Stimulated activated naive B cell treated with anti-CD40 and anti-IgM and Interleukin-4, amounts not matched to agents 10 μg/mL and 1 μg/mL and 100 μg/mL, for 72 hours (primary cell): ENCODE data around the gene CTPS2.

Experiments used
- ATAC-seq, 2 donors: fragments of 150-1000 bp; cut with Tn5 transposase; replicated peaks; 2 replicates each; pipeline ENCODE4 v1.10.0; 2021; ENCODE audit warnings: moderate library complexity in 1 of 2
- DNase-seq: peaks from one replicate; pipeline ENCODE4 v3.0.0; 2021
- H3K27ac Mint-ChIP-seq: one replicate; pipeline ENCODE4 v1.8.0; 2022; ENCODE audit warnings: mild to moderate bottlenecking, mixed read lengths
- H3K27me3 Mint-ChIP-seq, 2 donors: one replicate each; pipeline ENCODE4 v1.8.0; 2022; ENCODE audit warnings: mixed read lengths in 2 of 2
- H3K36me3 Mint-ChIP-seq, 2 donors: one replicate each; pipeline ENCODE4 v1.8.0; 2022; ENCODE audit warnings: mixed read lengths in 2 of 2, mild to moderate bottlenecking in 1 of 2
- H3K4me1 Mint-ChIP-seq, 2 donors: one replicate each; pipeline ENCODE4 v1.8.0; 2022; ENCODE audit warnings: mixed read lengths in 2 of 2, mild to moderate bottlenecking in 1 of 2
- H3K4me3 Mint-ChIP-seq, 2 donors: one replicate each; pipeline ENCODE4 v1.8.0; 2022; ENCODE audit warnings: mild to moderate bottlenecking in 2 of 2, mixed read lengths in 2 of 2, moderate library complexity in 1 of 2
- H3K9me3 Mint-ChIP-seq, 2 donors: one replicate each; pipeline ENCODE4 v1.8.0; 2022; ENCODE audit warnings: mixed read lengths in 2 of 2, mild to moderate bottlenecking in 1 of 2

CTPS2 gene

GRCh38 chrX:16658284-16658683 lies 54.2 kb downstream of the CTPS2 start:
- ATAC-seq (no peak), DNase-seq (no peak)
- H3K36me3 Mint-ChIP-seq, result peaks cover 0 to 4% of the 10 kb centered on the region in 2 donors
- H3K27ac Mint-ChIP-seq, result no peak overlapping the region
- no peaks in the 10 kb centered on the region for H3K27me3 Mint-ChIP-seq
- H3K4me1 Mint-ChIP-seq, result no peaks in the 10 kb centered on the region
- H3K4me3 Mint-ChIP-seq, result no peak overlapping the region
- H3K9me3 Mint-ChIP-seq, result no peaks in the 10 kb centered on the region

- DNase-seq, result no peak
These were observed 58.4 kb downstream of the CTPS2 start for GRCh38 chrX:16654093-16654492.

GRCh38 chrX:16653424-16653823 lies 59.0 kb downstream of the CTPS2 start:
- H3K27me3 Mint-ChIP-seq, result no peaks in the 10 kb centered on the region
- ATAC-seq (no peak), DNase-seq (no peak)
- H3K36me3 Mint-ChIP-seq, result peaks cover 2 to 3% of the 10 kb centered on the region in 2 donors
- H3K9me3 Mint-ChIP-seq, result no peaks in the 10 kb centered on the region
- H3K4me1 Mint-ChIP-seq, result no peaks in the 10 kb centered on the region
- H3K4me3 Mint-ChIP-seq, result no peak overlapping the region
- no peak overlapping the region for H3K27ac Mint-ChIP-seq

More at GRCh38 chrX:16654093-16654492, 58.4 kb downstream of the CTPS2 start:
- Mint-ChIP-seq H3K27me3 (no peaks in the 10 kb centered on the region), H3K27ac (no peak overlapping the region), H3K4me3 (no peak overlapping the region), H3K36me3 (peaks cover 3% of the 10 kb centered on the region in 2 donors), H3K9me3 (no peaks in the 10 kb centered on the region), H3K4me1 (no peaks in the 10 kb centered on the region)
- ATAC-seq, result no peak

- Mint-ChIP-seq H3K27ac (no peak overlapping the region), H3K27me3 (no peaks in the 10 kb centered on the region), H3K4me3 (no peak overlapping the region), H3K4me1 (no peaks in the 10 kb centered on the region), H3K36me3 (peaks cover 4 to 7% of the 10 kb centered on the region in 2 donors), H3K9me3 (no peaks in the 10 kb centered on the region)
- DNase-seq (no peak), ATAC-seq (no peak)
These were observed 61.0 kb downstream of the CTPS2 start for GRCh38 chrX:16651391-16652024.

- H3K4me1 Mint-ChIP-seq, result no peaks in the 10 kb centered on the region
- H3K4me3 Mint-ChIP-seq, result no peak within 1 kb of the TSS
- H3K27me3 Mint-ChIP-seq, result no peaks in the 10 kb centered on the region
- DNase-seq (no peak), ATAC-seq (no peak)
- no peak within 1 kb of the TSS for H3K27ac Mint-ChIP-seq
- no peaks in the 10 kb centered on the region for H3K9me3 Mint-ChIP-seq
- H3K36me3 Mint-ChIP-seq, result peaks cover 4 to 7% of the 10 kb centered on the region in 2 donors
These were observed 62.6 kb downstream of the CTPS2 start, which contains the start of gene S100G for GRCh38 chrX:16649858-16650257. TSS of gene S100G (plus strand) at chrX:16650158. CDS start at chrX:16651007, 849 bp downstream.

- H3K4me1 Mint-ChIP-seq, result no peaks in the 10 kb centered on the region
- DNase-seq (no peak), ATAC-seq (no peak)
- no peaks in the 10 kb centered on the region for H3K27me3 Mint-ChIP-seq
- H3K4me3 Mint-ChIP-seq, result no peak overlapping the region
- H3K27ac Mint-ChIP-seq, result no peak overlapping the region
- H3K9me3 Mint-ChIP-seq, result no peaks in the 10 kb centered on the region
- H3K36me3 Mint-ChIP-seq, result peaks cover 4% of the 10 kb centered on the region in 2 donors
These were observed 65.9 kb downstream of the CTPS2 start for GRCh38 chrX:16646366-16647138.

GRCh38 chrX:16643176-16643575 lies 69.3 kb downstream of the CTPS2 start:
- H3K4me3 Mint-ChIP-seq, result no peak overlapping the region
- no peaks in the 10 kb centered on the region for H3K4me1 Mint-ChIP-seq
- ATAC-seq, result no peak
- no peaks in the 10 kb centered on the region for H3K9me3 Mint-ChIP-seq
- no peak overlapping the region for H3K27ac Mint-ChIP-seq
- DNase-seq, result no peak
- H3K27me3 Mint-ChIP-seq, result no peaks in the 10 kb centered on the region
- peaks cover 9% of the 10 kb centered on the region in 2 donors for H3K36me3 Mint-ChIP-seq

- no peaks in the 10 kb centered on the region for H3K4me1 Mint-ChIP-seq
- H3K9me3 Mint-ChIP-seq, result no peaks in the 10 kb centered on the region
- H3K27ac Mint-ChIP-seq, result no peak overlapping the region
These were observed 71.6 kb downstream of the CTPS2 start for GRCh38 chrX:16640823-16641222.

GRCh38 chrX:16639966-16640365 lies 72.5 kb downstream of the CTPS2 start:
- Mint-ChIP-seq H3K4me1 (no peaks in the 10 kb centered on the region), H3K9me3 (no peaks in the 10 kb centered on the region), H3K27ac (no peak overlapping the region), H3K4me3 (no peak overlapping the region), H3K36me3 (peaks cover 5 to 13% of the 10 kb centered on the region in 2 donors), H3K27me3 (no peaks in the 10 kb centered on the region)
- ATAC-seq, result no peak
- DNase-seq, result no peak

More at GRCh38 chrX:16640823-16641222, 71.6 kb downstream of the CTPS2 start:
- no peak for DNase-seq
- no peak overlapping the region for H3K4me3 Mint-ChIP-seq
- peaks cover 5 to 13% of the 10 kb centered on the region in 2 donors for H3K36me3 Mint-ChIP-seq
- ATAC-seq, result no peak
- H3K27me3 Mint-ChIP-seq, result no peaks in the 10 kb centered on the region

GRCh38 chrX:16638533-16638932 lies 73.9 kb downstream of the CTPS2 start:
- Mint-ChIP-seq H3K27ac (no peak overlapping the region), H3K9me3 (no peaks in the 10 kb centered on the region), H3K27me3 (no peaks in the 10 kb centered on the region), H3K36me3 (peaks cover 5 to 13% of the 10 kb centered on the region in 2 donors), H3K4me3 (no peak overlapping the region), H3K4me1 (no peaks in the 10 kb centered on the region)
- ATAC-seq (no peak), DNase-seq (no peak)

GRCh38 chrX:16635596-16635995 lies 76.9 kb downstream of the CTPS2 start:
- H3K4me3 Mint-ChIP-seq, result no peak overlapping the region
- H3K9me3 Mint-ChIP-seq, result no peaks in the 10 kb centered on the region
- DNase-seq (no peak), ATAC-seq (no peak)
- peaks cover 7 to 17% of the 10 kb centered on the region in 2 donors for H3K36me3 Mint-ChIP-seq
- no peaks in the 10 kb centered on the region for H3K4me1 Mint-ChIP-seq
- H3K27ac Mint-ChIP-seq, result no peak overlapping the region
- no peaks in the 10 kb centered on the region for H3K27me3 Mint-ChIP-seq

- H3K27ac Mint-ChIP-seq, result no peak overlapping the region
- H3K4me1 Mint-ChIP-seq, result no peaks in the 10 kb centered on the region
- no peaks in the 10 kb centered on the region for H3K9me3 Mint-ChIP-seq
- ATAC-seq, result no peak
- H3K36me3 Mint-ChIP-seq, result peaks cover 7 to 17% of the 10 kb centered on the region in 2 donors
- H3K27me3 Mint-ChIP-seq, result no peaks in the 10 kb centered on the region
- no peak overlapping the region for H3K4me3 Mint-ChIP-seq
- no peak for DNase-seq
These were observed 77.4 kb downstream of the CTPS2 start for GRCh38 chrX:16635040-16635439.

GRCh38 chrX:16633754-16634153 lies 78.7 kb downstream of the CTPS2 start:
- DNase-seq (no peak), ATAC-seq (no peak)
- Mint-ChIP-seq H3K4me1 (no peaks in the 10 kb centered on the region), H3K9me3 (no peaks in the 10 kb centered on the region), H3K27ac (no peak overlapping the region), H3K4me3 (no peak overlapping the region), H3K36me3 (peaks cover 4 to 20% of the 10 kb centered on the region in 2 donors), H3K27me3 (peaks cover 0 to 12% of the 10 kb centered on the region in 2 donors)

- Mint-ChIP-seq H3K27me3 (peaks cover 0 to 18% of the 10 kb centered on the region in 2 donors), H3K27ac (no peak overlapping the region), H3K9me3 (no peaks in the 10 kb centered on the region), H3K36me3 (peaks cover 4 to 8% of the 10 kb centered on the region in 2 donors), H3K4me3 (no peak overlapping the region), H3K4me1 (no peaks in the 10 kb centered on the region)
- DNase-seq (no peak), ATAC-seq (no peak)
These were observed 82.6 kb downstream of the CTPS2 start for GRCh38 chrX:16629909-16630308.
